ENCODE results near the gene PDE4D. TPM values are rescaled to one million over a fixed set of nuclear protein-coding genes. Genes with fewer than 3 reads are reported as not detected.

PDE4D gene
- total and polyA plus RNA-seq, 2 of the 4 experiments (the other 2 are of a cell fraction), result 1.4 to 7.9 TPM

- no peaks in the 10 kb centered on the region for H3K9me3 ChIP-seq (ENCODE audit: control insufficient read depth, insufficient read depth, low read length)
- no peak overlapping the region for H3K4ac ChIP-seq (ENCODE audit: low read depth, low read length)
- in situ Hi-C loops (cut with MboI; ENCODE audit: low sequenced_read_pairs) (no loop called here), dilution Hi-C loops (cut with HindIII; ENCODE audit: low sequenced_read_pairs, unreplicated experiment) (no loop called here), intact Hi-C loops (cut with micrococcal nuclease) (no loop called here)
- no peaks in the 10 kb centered on the region for H3K9me1 ChIP-seq (ENCODE audit: insufficient read depth, low read length)
- H2BK15ac ChIP-seq (ENCODE audit: low read depth, low read length), result no peak overlapping the region
- H3K56ac ChIP-seq (ENCODE audit: extremely low read depth, insufficient read depth, low read length), result no peak overlapping the region
- H3K23ac ChIP-seq (ENCODE audit: low read depth, low read length), result no peak overlapping the region
- no peak overlapping the region for H4K8ac ChIP-seq (ENCODE audit: low read depth in 2 of 2, low read length in 2 of 2)
- ATAC-seq (ENCODE audit: low read depth) (no peak), DNase-seq (no peak)
- H3K27me3 ChIP-seq (ENCODE audit: control insufficient read depth, insufficient read depth, low read length), result no peaks in the 10 kb centered on the region; the same call in 1 of the 2 replicates
- H4K91ac ChIP-seq (ENCODE audit: insufficient read depth, low read depth, low read length), result no peak overlapping the region
- no peak overlapping the region for H2BK120ac ChIP-seq (ENCODE audit: low read depth, low read length)
- H3K9ac ChIP-seq (ENCODE audit: low read depth, low read length), result no peak overlapping the region
- no peak overlapping the region for H4K5ac ChIP-seq (ENCODE audit: low read depth, low read length)
- H3K36me3 ChIP-seq (ENCODE audit: control insufficient read depth, insufficient read depth, low read length), result no peaks in the 10 kb centered on the region
- ChIA-PET POLR2A (ENCODE audit: unreplicated experiment) (no interaction called here), CTCF (interaction anchor here (1.2 kb wide), 1 partner anchor 14 kb away, joined by 3 read pairs; no protein-coding TSS in a partner anchor)
- H3K79me1 ChIP-seq (ENCODE audit: low read depth in 1 of 2, low read length in 2 of 2), result no peaks in the 10 kb centered on the region
- H3K4me2 ChIP-seq (ENCODE audit: low read depth, low read length), result no peak overlapping the region
- no peaks in the 10 kb centered on the region for H4K20me1 ChIP-seq (ENCODE audit: insufficient read depth, low read length)
- H3K18ac ChIP-seq (ENCODE audit: low read depth, low read length), result no peak overlapping the region
- H2BK20ac ChIP-seq (ENCODE audit: low read depth, low read length), result no peak overlapping the region
- no CpG with 5 or more reads among the region's 7 CpGs for WGBS, 2 experiments (ENCODE audit: extremely low coverage in 2 of 2, insufficient read length in 1 of 2)
- H3K4me3 ChIP-seq (ENCODE audit: insufficient read depth, low read depth, low read length), result no peak overlapping the region
- no peak overlapping the region for H2AK5ac ChIP-seq (ENCODE audit: low read depth, low read length)
- no TSS peak for BruUV-seq (replicated peaks)
- H3K27ac ChIP-seq (ENCODE audit: insufficient read depth, low read length), result no peak overlapping the region
- H2AFZ ChIP-seq (replicated peaks; ENCODE audit: low read length, poor library complexity), result no peak overlapping the region
- TF ChIP-seq RAD21 (IDR thresholded peaks at IDR 0.05; ENCODE audit: low read length) (no peak), NFE2L2 (IDR thresholded peaks at IDR 0.05; ENCODE audit: low read depth, low read length) (no peak), CTCF (conservative IDR thresholded peaks at IDR 0.05; ENCODE audit: low read depth, low read length) (no peak), MAFK (IDR thresholded peaks at IDR 0.05; ENCODE audit: low read depth, low read length) (no peak), ELK1 (IDR thresholded peaks at IDR 0.05; ENCODE audit: borderline replicate concordance, low read depth, low read length) (no peak), CHD1 (IDR thresholded peaks at IDR 0.05; ENCODE audit: low read depth, low read length) (no peak), CEBPB (IDR thresholded peaks at IDR 0.05; ENCODE audit: low read depth, low read length) (no peak), BHLHE40 (IDR thresholded peaks at IDR 0.05; ENCODE audit: low read depth, low read length) (no peak), MXI1 (IDR thresholded peaks at IDR 0.05; ENCODE audit: borderline replicate concordance, low read depth, low read length) (no peak), RCOR1 (IDR thresholded peaks at IDR 0.05; ENCODE audit: insufficient replicate concordance, low read length) (no peak), RFX5 (IDR thresholded peaks at IDR 0.05; ENCODE audit: low read depth, low read length) (no peak), POLR2A (IDR thresholded peaks at IDR 0.05; ENCODE audit: low read depth, low read length) (no peak), USF2 (IDR thresholded peaks at IDR 0.05; ENCODE audit: low read depth, low read length) (no peak), FOS (IDR thresholded peaks at IDR 0.05; ENCODE audit: low read depth, low read length) (no peak), SMC3 (IDR thresholded peaks at IDR 0.05; ENCODE audit: low read depth, low read length) (no peak)
- no peak overlapping the region for H2AK9ac ChIP-seq (replicated peaks; ENCODE audit: low read depth, low read length, poor library complexity)
- no peaks in the 10 kb centered on the region for H3K4me1 ChIP-seq (ENCODE audit: control insufficient read depth, insufficient read depth, low read length)
- H3K14ac ChIP-seq (replicated peaks; ENCODE audit: low read depth, low read length), result no peak overlapping the region
- H2BK5ac ChIP-seq (ENCODE audit: low read depth, low read length, poor library complexity, severe bottlenecking), result no peak overlapping the region
Measured at GRCh38 chr5:59236448-59236847, 657.1 kb downstream of the PDE4D start.

All from IMR-90 (cell line).